GM21381 (cell line): Measurements from ENCODE around the gene ACTN3.
"Not testable (repeated sequence)": the region's sequence is repeated elsewhere in the genome, so short reads cannot be mapped to it uniquely, and the experiment has no call there.

ENCODE experiments used
- ATAC-seq: cut with Tn5 transposase; IDR thresholded peaks from one replicate; pipeline ENCODE4 v1.9.1; 2021; ENCODE audit warnings: mild to moderate bottlenecking, moderate library complexity; ENCODE audit not compliant: unreplicated experiment

ACTN3 gene

DNA sequence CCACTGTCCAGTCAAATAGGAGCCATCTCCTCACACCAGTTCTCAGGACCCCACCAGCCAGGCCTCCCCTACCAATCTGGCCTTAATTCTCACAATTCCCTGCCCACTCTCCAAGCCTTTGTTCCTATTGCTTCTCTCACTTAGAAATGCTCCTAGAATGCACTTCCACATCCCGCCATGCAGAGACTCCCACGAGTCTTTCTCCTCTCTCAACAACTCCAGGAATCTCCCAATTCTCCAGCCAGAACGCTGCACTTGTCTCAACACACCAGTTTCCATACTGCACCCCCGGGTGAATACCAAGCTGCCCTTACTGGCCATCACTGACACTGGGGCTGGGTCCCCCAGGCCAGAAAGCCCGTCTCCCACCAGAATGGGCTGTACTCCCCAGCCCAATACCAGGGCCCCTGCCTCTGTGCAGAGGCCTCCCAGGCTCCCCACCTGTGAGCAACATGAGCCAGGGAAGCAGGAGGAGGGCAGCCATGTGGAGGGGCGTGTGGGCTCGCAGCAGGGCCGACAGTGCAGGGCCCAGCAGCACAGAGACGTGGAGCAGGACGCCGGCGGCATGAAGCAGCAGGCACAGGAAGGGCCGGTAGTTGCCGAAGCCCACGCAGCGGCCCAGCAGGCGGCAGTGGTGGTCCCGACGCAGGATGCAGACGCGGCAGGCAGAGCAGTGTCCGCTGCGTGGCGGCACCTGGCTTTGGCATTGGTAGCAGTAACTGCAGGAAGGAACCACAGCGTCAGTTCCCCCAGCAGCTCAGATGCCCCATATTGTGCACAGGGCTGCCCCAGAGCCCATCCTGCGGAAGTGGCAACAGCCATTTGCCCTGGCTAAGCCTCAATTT lies 3.2 kb upstream of the ACTN3 start:
- ATAC-seq = no peak

- not testable (repeated sequence) for ATAC-seq
These were observed 1.8 kb upstream of the ACTN3 start for GRCh38 chr11:66544952-66545351.

GRCh38 chr11:66545701-66546367 lies 869 bp upstream of the ACTN3 start, which contains the start of gene ZDHHC24:
Gene ZDHHC24, minus strand, starts transcription at chr11:66546048. Its CDS starts 45 bp downstream, at chr11:66546003.
- peak; percentile 82 for ATAC-seq

DNA sequence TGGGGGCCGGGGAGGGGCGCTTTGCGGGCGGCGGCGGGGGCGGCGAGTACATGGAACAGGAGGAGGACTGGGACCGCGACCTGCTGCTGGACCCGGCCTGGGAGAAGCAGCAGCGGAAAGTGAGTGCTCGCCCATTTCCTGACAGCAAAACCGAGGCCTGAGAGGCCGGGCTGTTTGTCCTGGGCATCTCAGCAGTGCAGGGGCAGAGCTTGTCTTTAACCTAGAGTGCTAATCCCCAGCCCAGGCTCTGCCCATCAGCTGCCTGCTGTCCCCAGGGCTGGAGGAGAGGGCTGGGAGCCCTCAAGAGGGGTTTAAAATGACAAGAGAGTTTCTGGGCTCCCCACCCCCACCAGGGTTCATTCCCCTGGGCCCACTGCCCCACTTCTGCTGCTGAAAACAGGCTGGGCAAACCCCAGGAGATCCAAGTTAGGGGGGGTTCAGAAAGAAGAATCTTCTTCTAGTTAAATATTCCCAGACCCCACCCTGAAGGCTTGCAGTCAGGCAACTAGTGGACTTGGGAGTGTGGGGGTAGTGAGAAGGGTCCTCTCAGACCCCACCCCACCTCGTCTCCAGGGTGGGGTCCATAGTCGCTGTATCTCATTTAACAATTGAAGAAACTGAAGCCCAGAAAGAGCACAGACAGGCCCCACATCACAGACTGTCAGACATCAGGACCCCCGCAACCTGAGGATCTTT lies 411 bp downstream of the ACTN3 start:
- ATAC-seq = no peak

DNA sequence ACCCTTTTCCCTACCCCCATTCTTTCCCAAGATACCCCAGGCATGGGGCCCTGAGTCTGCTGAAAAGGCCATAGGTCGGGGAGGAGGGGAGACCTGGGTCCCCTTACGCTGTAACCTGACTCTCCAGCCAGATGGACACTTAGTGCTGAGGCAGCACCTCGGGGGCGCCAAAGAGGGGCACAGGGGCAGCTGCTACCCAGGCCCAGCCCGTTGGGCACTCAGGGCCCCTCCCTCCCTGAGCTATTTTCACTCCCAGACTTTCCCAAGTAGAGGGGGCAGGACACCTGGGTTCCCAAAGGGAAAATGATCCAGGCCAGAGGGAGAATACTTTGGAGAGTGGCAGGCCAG lies 933 bp downstream of the ACTN3 start:
- ATAC-seq = no peak

GRCh38 chr11:66548041-66548440 lies 1.3 kb downstream of the ACTN3 start:
- ATAC-seq = no peak

DNA sequence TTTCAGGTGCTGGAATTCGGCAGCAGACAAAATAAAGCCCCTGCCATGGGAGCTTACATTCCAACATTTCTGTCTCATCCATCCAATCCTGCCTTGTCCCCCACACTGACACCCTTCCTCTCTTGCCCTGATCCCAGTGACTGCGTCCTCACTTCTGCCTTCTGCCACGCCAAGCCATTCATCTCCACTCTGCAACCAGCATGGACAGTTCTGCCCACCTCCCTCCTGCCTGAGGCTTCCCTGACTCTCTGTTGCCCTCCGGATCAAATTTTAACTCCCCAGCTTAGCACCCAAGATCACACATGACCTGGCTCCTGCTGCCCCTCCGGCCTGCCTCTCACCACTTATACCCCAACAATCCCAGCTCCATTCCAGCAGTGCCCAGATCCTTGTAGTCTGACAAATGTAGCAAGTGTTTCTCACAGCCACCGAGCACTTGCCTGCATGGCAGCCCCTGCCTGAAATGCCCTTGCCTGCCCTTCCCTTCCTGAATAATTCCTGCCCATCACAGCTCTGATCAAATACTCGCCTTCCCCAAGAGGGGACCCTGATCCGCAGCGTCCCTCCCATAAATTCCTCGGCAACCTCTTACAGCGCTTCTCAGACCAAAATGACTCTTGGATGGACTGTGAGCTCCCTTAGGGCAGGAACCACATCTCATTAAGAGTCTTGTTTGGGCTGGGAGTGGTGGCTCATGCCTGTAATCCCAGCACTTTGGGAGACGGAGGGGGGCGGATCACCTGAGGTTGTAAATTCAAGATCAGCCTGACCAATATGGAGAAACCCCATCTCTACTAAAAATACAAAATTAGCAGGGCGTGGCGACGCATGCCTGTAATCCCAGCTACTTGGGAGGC lies 2.3 kb downstream of the ACTN3 start:
- ATAC-seq = no peak

GRCh38 chr11:66549696-66550095 lies 3.0 kb downstream of the ACTN3 start:
- ATAC-seq = no peak

- no peak for ATAC-seq
These were observed 4.2 kb downstream of the ACTN3 start for GRCh38 chr11:66550887-66551286.

GRCh38 chr11:66554602-66555001 lies 7.9 kb downstream of the ACTN3 start:
- ATAC-seq = no peak

- ATAC-seq = no peak
These were observed 8.7 kb downstream of the ACTN3 start for GRCh38 chr11:66555416-66555815.

- no peak for ATAC-seq
These were observed 9.4 kb downstream of the ACTN3 start for GRCh38 chr11:66556086-66556485.

- ATAC-seq = no peak
These were observed 11.1 kb downstream of the ACTN3 start for GRCh38 chr11:66557733-66558326.

DNA sequence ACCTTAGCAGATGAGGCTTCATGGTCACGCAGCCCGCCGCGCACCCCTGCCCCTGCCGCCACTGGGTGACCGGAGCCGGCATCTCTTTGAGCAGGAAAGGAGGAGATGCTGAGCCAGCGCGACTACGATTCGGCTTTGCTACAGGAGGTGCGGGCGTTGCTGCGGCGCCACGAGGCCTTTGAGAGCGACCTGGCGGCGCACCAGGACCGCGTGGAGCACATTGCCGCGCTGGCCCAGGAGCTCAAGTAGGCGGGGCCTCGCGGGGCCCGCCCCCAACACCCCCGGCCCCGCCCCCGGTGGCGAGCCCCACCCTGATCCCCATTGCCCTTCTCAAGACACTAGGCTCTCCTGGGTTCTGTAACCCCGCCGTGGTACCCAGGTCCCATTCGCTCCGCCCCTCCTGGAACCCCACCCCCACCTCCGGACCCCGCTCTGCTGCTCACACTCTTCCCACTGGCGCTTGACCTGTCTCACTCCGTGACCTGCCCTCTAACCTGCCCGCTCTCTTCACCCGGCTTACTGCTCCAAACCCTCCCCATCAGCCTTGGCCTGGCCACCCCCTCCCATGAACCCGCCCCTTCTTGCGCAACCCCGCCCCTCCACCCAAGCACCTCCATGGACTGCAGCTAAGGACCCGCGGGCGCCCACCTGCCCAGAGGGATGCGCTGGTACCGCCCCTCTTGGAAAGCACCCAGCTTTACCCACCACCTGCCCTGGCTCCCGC lies 12.6 kb downstream of the ACTN3 start:
- ATAC-seq = no peak

GRCh38 chr11:66559866-66560676 lies 13.4 kb downstream of the ACTN3 start:
- no peak for ATAC-seq

DNA sequence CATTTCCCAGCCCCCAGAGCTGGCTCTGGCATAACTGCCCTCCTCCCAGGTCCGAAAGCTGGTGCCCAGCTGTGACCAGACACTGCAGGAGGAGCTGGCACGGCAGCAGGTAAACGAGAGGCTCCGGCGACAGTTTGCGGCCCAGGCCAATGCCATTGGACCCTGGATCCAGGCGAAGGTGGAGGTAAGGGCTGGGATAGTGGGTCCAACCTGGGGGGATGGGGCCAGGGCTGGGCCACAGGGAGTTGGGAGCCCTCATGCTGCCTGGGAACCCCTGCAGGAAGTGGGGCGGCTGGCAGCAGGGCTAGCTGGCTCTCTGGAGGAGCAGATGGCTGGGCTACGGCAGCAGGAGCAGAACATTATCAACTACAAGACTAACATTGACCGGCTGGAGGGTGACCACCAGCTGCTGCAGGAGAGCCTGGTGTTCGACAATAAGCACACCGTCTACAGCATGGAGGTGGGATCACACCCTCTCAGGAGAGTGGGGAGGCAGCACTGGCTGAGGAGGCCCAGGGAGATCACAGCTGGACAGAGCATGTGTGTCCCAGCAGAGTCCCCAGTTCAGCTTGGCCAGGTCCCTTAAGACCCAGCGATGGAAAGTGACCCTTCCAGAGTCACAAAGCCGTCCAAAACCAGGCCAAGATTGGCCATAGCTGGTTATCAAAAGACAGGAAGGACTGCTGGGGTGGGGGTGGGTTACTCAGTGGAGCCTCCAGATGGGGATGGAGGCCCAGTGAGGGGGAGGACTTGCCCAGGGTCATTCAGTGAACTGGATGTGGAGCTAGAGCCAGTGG lies 14.7 kb downstream of the ACTN3 start:
- no peak for ATAC-seq

GRCh38 chr11:66561975-66562248 lies 15.2 kb downstream of the ACTN3 start:
- ATAC-seq = no peak

DNA sequence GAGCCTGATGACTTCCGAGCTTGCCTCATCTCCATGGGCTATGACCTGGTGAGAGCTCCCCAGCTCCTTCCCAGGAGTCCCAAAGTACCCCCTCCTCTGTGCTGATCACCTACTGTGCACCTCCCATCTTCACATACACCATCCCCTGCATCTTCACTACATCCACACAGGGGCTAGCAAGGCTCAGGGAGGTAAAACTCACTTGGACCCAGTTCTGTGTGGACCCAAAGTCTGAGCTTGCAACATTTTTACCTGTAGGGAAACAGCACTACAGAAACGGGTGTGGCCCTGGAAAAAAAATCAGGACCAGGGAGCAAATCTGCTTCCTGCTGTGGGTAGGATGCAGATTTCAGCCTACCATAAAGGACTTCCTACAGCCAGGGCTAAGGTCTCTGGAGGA lies 15.6 kb downstream of the ACTN3 start:
- ATAC-seq = no peak
